Stimulated activated CD8-positive, alpha-beta memory T cell treated with anti-CD3 and anti-CD28 coated beads, Interleukin-7, amount 100 ng/mL, for 1 hour (primary cell): ENCODE data around the gene DDX24.
"Not testable (repeated sequence)": the region's sequence is repeated elsewhere in the genome, so short reads cannot be mapped to it uniquely, and the experiment has no call there.

Source experiments
- DNase-seq, 2 donors: peaks; one replicate each; pipeline ENCODE4 v3.0.0-alpha.2; 2020; ENCODE audit warnings: low read depth in 2 of 2

Gene DDX24

GRCh38 chr14:94079891-94080620 is 946 bp downstream of the DDX24 start:
- no peak for DNase-seq

- no peak for DNase-seq
These were observed 3.2 kb downstream of the DDX24 start for GRCh38 chr14:94077823-94078222.

GRCh38 chr14:94077111-94077821 is 3.7 kb downstream of the DDX24 start:
- no peak for DNase-seq

GRCh38 chr14:94075008-94075407 is 6.0 kb downstream of the DDX24 start:
- DNase-seq, result no peak

- DNase-seq, result no peak
These were observed 6.5 kb downstream of the DDX24 start for GRCh38 chr14:94074534-94074933.

GRCh38 chr14:94072076-94072475 is 8.9 kb downstream of the DDX24 start:
- DNase-seq, result not testable (repeated sequence)

- DNase-seq, result no peak
These were observed 14.8 kb downstream of the DDX24 start for GRCh38 chr14:94066089-94066676.

GRCh38 chr14:94062344-94062940 is 18.6 kb downstream of the DDX24 start:
- no peak for DNase-seq

- no peak for DNase-seq
These were observed 21.0 kb downstream of the DDX24 start for GRCh38 chr14:94059998-94060397.

GRCh38 chr14:94058674-94059138 is 22.3 kb downstream of the DDX24 start:
- DNase-seq, result no peak

GRCh38 chr14:94058128-94058673 is 22.8 kb downstream of the DDX24 start:
- DNase-seq, result no peak

- DNase-seq, result no peak
These were observed 24.3 kb downstream of the DDX24 start for GRCh38 chr14:94056579-94057308.

- DNase-seq, result no peak
These were observed 26.1 kb downstream of the DDX24 start for GRCh38 chr14:94054936-94055335.

GRCh38 chr14:94054401-94054800 is 26.6 kb downstream of the DDX24 start:
- DNase-seq, result no peak

- no peak for DNase-seq
These were observed 28.3 kb downstream of the DDX24 start for GRCh38 chr14:94052662-94053061.

GRCh38 chr14:94052199-94052598 is 28.8 kb downstream of the DDX24 start:
- DNase-seq, result no peak

GRCh38 chr14:94051779-94052178 is 29.2 kb downstream of the DDX24 start:
- no peak for DNase-seq

- no peak for DNase-seq
These were observed 29.9 kb downstream of the DDX24 start for GRCh38 chr14:94051115-94051514.

GRCh38 chr14:94050231-94050880 is 30.6 kb downstream of the DDX24 start:
- DNase-seq, result no peak

- DNase-seq, result no peak
These were observed 31.4 kb downstream of the DDX24 start for GRCh38 chr14:94049625-94050023.
